ENCODE data around the gene DUSP6. TPM values are rescaled to one million over a fixed set of nuclear protein-coding genes. Genes with fewer than 3 reads are reported as not detected.

The DUSP6 gene, protein sequence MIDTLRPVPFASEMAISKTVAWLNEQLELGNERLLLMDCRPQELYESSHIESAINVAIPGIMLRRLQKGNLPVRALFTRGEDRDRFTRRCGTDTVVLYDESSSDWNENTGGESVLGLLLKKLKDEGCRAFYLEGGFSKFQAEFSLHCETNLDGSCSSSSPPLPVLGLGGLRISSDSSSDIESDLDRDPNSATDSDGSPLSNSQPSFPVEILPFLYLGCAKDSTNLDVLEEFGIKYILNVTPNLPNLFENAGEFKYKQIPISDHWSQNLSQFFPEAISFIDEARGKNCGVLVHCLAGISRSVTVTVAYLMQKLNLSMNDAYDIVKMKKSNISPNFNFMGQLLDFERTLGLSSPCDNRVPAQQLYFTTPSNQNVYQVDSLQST
- 108 and 115 TPM in 2 replicates for total RNA-seq

DNA sequence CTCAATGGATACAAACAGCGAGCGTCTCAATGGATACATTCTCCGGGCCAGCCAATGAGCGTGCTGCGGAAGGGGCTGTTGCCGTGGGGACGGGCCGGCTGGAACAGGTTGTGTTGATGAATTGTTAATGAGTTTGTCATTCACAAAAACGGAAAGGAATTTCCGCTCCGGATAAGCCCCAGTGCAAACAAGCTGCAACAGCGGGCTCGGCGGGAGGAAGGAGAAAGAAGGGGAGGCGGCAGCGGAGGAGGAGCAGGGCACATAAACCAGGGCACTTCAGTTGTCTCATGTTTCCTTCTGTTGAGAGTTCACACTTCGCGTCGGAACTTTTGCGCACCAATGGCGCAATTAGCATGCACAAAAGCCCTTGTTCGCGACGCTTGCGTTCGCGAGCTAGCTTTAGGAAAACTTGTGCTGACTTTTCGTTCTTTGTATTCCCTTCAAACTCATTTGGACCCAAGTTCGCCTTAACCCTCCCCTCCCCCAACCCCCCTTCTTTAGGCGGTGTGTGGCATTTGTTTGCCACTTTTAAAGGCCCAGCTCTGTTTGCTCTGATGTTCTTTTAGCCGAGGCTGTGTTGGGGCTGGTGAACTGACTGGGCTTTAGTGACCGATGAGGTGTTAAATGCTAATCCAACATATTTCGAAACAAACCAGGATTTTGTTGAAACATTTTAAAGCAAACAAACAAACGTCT lies at the start of gene DUSP6:
DUSP6 (minus strand) TSS at position 10 of the 696 bp plus-strand sequence. CDS start 462 bp downstream, outside the sequence.
- Mint-ChIP-seq H3K4me1 (ENCODE audit: low read depth) (peaks cover 46% of the 10 kb centered on the region), H3K9me3 (no peaks in the 10 kb centered on the region), H3K36me3 (ENCODE audit: low read depth) (peaks cover 35% of the 10 kb centered on the region), H3K4me3 (peak within 1 kb of the TSS; percentile 98), H3K27me3 (ENCODE audit: insufficient read depth) (peaks cover 3% of the 10 kb centered on the region), H3K27ac (peak within 1 kb of the TSS; percentile 97)
- DNase-seq (ENCODE audit: low spot score): peak; percentile 92
- intact Hi-C loops (cut with micrococcal nuclease): loop anchor here (1.0 to 5.0 kb wide), 15 partner anchors 18 to 1210 kb away; partner anchors contain the start of genes CEP290, POC1B and TMTC3

DNA sequence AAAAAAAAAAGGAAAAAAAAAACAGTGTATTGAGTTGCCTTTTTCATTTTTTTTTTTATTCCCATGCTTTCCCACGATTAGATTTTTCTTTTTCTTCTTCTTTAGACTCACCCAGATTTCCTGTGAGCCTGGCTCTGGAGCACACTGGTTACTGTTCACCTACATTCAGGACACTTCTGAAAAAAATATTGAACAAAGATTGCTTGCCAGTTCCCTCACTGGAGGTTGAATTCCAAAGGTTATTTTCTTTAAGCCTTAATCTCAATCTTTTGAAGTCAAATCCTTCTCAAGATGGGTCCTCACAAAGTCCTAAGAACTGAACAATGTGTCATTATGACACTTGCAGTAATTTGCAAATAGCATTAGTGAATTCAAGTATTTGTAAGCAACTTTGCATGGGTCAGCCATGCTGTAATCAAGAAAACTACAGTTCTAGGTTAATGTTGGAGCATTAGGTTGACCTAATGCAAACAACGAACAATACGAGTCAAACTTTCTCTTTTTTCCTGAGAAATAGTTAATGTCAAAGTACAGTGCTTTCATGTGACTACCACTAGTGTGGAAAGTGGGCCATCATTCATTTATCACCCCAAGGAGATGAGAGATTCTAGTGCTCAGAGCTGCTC lies 49.2 kb upstream of the DUSP6 start:
- Mint-ChIP-seq H3K4me1 (ENCODE audit: low read depth) (peaks cover 28% of the 10 kb centered on the region), H3K36me3 (ENCODE audit: low read depth) (peaks cover 8% of the 10 kb centered on the region), H3K27me3 (ENCODE audit: insufficient read depth) (no peaks in the 10 kb centered on the region), H3K4me3 (no peak overlapping the region), H3K27ac (no peak overlapping the region), H3K9me3 (no peaks in the 10 kb centered on the region)
- intact Hi-C loops (cut with micrococcal nuclease): no loop called here
- DNase-seq (ENCODE audit: low spot score): no peak

DNA sequence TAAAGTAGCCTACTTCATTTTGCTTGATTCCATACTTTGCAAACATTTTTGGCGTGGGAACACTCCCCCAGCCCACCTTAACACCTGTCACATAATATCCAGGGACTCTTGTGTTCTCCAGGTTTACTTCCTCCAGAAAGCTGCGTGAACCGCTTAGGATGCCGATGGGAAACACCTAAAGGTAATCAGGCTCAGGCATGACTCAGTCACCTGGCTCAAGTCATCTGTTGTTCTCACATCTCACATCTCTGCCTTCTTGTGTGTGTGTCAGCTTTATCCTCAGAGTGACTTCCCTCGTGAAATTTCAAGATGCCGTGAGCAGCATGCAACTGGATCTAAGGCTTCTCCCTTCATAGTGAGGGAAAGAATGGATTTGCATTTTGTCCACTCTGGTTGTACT lies 48.1 kb upstream of the DUSP6 start:
- Mint-ChIP-seq H3K36me3 (ENCODE audit: low read depth) (peaks cover 8% of the 10 kb centered on the region), H3K27me3 (ENCODE audit: insufficient read depth) (no peaks in the 10 kb centered on the region), H3K4me1 (ENCODE audit: low read depth) (peaks cover 28% of the 10 kb centered on the region), H3K4me3 (no peak overlapping the region), H3K27ac (peak overlapping the region; percentile 15), H3K9me3 (no peaks in the 10 kb centered on the region)
- DNase-seq (ENCODE audit: low spot score): no peak
- intact Hi-C loops (cut with micrococcal nuclease): no loop called here

DNA sequence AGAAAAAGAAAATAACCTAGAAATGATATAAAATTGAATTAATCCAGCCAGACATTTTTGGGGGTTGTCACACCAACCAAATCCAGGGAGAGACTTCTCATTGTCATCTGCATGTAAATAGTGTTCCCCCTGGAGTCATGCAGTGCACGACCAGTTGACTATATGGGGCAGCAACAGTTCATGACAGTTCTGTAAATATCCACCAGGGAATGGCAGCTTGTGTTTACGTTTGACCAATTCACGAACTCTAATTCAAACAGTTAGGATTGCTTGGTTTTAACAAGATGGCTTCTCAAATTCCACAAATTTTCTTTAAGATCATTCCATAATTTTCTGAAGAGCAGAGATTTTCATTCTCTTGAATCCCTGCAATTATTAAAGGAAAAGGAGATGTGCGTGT lies 43.4 kb upstream of the DUSP6 start:
- no peak for DNase-seq (ENCODE audit: low spot score)
- intact Hi-C loops (cut with micrococcal nuclease): no loop called here
- H3K27ac Mint-ChIP-seq: no peak overlapping the region
- H3K4me3 Mint-ChIP-seq: no peak overlapping the region
- H3K27me3 Mint-ChIP-seq (ENCODE audit: insufficient read depth): no peaks in the 10 kb centered on the region
- H3K36me3 Mint-ChIP-seq (ENCODE audit: low read depth): peaks cover 8% of the 10 kb centered on the region
- H3K4me1 Mint-ChIP-seq (ENCODE audit: low read depth): peaks cover 39% of the 10 kb centered on the region
- no peaks in the 10 kb centered on the region for H3K9me3 Mint-ChIP-seq

DNA sequence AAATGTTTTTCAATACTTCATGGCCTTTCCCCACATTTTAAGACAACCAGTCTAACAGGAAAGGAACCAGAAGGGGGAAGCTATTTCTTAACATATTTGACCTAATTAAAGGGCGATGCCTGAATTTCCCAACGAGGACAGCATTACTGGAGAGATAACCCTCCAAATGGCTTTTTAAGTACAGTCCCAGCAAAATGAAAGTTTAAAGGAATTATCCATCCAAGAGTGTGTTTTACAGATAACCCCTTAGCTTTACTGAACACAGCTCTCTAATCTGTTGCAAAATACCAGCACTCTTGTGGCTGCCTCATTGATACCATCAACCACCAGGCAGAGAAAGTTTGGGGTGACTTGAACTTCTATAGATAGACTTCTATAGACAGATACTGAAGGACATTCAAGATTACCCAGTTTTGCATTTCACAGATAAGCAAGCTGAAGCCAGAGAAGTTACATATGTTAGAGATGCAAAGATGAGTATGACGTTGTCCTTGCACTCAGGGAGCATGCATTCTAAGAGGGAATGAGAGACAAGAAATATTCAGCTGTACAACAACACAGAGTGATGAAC lies 41.3 kb upstream of the DUSP6 start:
- peaks cover 46% of the 10 kb centered on the region for H3K4me1 Mint-ChIP-seq (ENCODE audit: low read depth)
- no peak for DNase-seq (ENCODE audit: low spot score)
- no peak overlapping the region for H3K27ac Mint-ChIP-seq
- intact Hi-C loops (cut with micrococcal nuclease): loop anchor here (1.0 to 5.0 kb wide), 4 partner anchors 32 to 151 kb away; partner anchors contain the start of gene POC1B
- H3K27me3 Mint-ChIP-seq (ENCODE audit: insufficient read depth): no peaks in the 10 kb centered on the region
- H3K36me3 Mint-ChIP-seq (ENCODE audit: low read depth): peaks cover 8% of the 10 kb centered on the region
- no peak overlapping the region for H3K4me3 Mint-ChIP-seq
- H3K9me3 Mint-ChIP-seq: no peaks in the 10 kb centered on the region

DNA sequence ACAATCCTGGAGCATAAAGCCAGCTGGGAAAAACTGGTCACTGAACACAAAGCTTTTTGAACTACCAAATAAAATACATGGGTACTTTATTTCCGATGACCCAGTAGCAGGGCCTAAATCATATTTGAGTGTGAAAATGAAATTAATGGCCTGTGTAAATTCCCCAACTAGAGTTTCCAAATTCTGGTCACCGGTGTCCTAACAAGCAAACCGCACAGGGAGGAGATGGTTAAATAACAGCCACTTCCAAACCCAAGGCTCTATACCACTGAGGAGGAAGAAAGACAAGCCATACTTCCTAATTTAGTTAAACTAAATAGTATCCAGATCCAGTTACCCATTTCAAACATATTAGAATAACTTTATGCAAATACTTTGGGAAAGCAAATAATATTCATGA lies 40.1 kb upstream of the DUSP6 start:
- no peaks in the 10 kb centered on the region for H3K27me3 Mint-ChIP-seq (ENCODE audit: insufficient read depth)
- intact Hi-C loops (cut with micrococcal nuclease): loop anchor here (5.0 kb wide), 3 partner anchors 35 to 150 kb away; partner anchors contain the start of gene POC1B
- peaks cover 6% of the 10 kb centered on the region for H3K36me3 Mint-ChIP-seq (ENCODE audit: low read depth)
- no peak for DNase-seq (ENCODE audit: low spot score)
- H3K27ac Mint-ChIP-seq: no peak overlapping the region
- peaks cover 35% of the 10 kb centered on the region for H3K4me1 Mint-ChIP-seq (ENCODE audit: low read depth)
- H3K9me3 Mint-ChIP-seq: no peaks in the 10 kb centered on the region
- H3K4me3 Mint-ChIP-seq: no peak overlapping the region

DNA sequence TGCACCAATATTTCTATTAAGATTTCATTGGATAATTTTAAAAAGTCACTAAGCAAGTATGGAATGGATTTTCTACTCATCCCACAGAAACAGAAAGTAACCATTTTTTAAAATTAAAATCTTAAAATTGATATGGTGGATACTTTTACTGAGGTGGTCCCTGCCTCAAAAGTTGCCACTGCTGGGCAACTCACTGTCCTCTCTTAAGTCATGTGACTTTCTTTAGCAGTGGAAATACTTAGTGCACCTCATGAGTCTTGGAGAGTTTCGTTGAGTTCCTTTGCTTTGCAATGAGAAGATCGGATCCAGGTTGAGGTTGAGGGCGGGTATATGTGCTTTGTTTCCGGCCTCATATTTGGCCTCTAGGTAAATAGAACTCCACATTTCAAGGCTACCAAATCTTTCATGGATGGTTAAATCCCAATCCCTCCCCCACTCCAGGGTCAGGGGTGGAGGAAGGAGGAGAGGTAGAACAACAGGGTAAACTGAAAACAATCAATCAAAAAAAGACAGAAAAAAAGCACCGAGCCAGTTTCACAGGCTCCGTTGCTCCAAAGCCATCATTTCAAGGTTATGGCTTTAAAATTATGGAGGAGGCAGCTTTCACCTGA lies 39.5 kb upstream of the DUSP6 start:
- intact Hi-C loops (cut with micrococcal nuclease): loop anchor here (2.0 to 5.0 kb wide), 5 partner anchors 35 to 229 kb away; partner anchors contain the start of gene POC1B
- peaks cover 6% of the 10 kb centered on the region for H3K36me3 Mint-ChIP-seq (ENCODE audit: low read depth)
- DNase-seq (ENCODE audit: low spot score): no peak

DNA sequence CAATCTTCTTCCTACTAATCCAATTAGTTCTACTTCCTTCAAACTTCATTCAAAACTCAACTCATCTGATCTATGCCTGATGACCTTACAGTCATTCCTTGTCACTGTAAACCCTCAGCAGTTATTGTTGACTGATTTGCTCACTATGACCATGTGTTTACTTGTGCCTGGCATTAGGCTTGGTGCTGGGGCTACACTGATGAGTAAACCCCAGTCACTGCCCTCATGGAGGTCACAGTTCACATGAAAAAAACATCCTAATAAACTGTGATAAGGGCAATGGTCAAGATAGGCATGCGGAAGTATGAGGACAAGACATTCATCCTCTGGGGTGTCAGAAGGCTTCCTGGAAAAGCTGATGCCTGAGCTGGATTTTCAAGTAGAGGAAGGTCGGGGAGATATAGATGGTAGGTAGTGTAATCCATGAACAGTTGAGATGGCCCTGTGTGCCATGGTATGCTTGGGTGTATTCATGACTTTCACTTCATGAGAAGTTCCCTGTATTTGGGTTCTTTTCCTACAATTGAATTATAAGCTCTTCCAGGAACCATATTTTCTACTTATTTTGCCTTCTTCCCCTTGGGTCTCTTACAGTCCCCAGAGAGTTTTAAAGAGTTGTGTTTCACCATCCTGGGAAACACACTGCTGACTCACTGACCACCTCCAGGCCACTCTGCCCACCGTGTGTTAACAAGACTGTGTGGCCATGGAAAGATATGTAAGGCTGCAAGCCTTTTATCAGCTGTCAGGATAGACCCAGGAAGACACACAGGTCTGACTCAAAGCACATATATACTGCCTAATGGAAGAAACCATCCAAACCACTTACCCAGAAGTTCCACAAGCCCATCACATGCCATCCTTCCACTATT lies 38.7 kb upstream of the DUSP6 start:
- no peak for DNase-seq (ENCODE audit: low spot score)
- Mint-ChIP-seq H3K27me3 (ENCODE audit: insufficient read depth) (no peaks in the 10 kb centered on the region), H3K9me3 (no peaks in the 10 kb centered on the region), H3K27ac (peak overlapping the region; percentile 78), H3K4me1 (ENCODE audit: low read depth) (peaks cover 32% of the 10 kb centered on the region), H3K36me3 (ENCODE audit: low read depth) (peaks cover 6% of the 10 kb centered on the region), H3K4me3 (peak overlapping the region; percentile 31)
- intact Hi-C loops (cut with micrococcal nuclease): loop anchor here (1.0 to 5.0 kb wide), 7 partner anchors 16 to 228 kb away; partner anchors contain the start of gene POC1B

More for the DNA sequence above, 39.5 kb upstream of the DUSP6 start:
- Mint-ChIP-seq H3K9me3 (no peaks in the 10 kb centered on the region), H3K4me3 (no peak overlapping the region), H3K4me1 (ENCODE audit: low read depth) (peaks cover 32% of the 10 kb centered on the region), H3K27me3 (ENCODE audit: insufficient read depth) (no peaks in the 10 kb centered on the region), H3K27ac (peak overlapping the region; percentile 78)

DNA sequence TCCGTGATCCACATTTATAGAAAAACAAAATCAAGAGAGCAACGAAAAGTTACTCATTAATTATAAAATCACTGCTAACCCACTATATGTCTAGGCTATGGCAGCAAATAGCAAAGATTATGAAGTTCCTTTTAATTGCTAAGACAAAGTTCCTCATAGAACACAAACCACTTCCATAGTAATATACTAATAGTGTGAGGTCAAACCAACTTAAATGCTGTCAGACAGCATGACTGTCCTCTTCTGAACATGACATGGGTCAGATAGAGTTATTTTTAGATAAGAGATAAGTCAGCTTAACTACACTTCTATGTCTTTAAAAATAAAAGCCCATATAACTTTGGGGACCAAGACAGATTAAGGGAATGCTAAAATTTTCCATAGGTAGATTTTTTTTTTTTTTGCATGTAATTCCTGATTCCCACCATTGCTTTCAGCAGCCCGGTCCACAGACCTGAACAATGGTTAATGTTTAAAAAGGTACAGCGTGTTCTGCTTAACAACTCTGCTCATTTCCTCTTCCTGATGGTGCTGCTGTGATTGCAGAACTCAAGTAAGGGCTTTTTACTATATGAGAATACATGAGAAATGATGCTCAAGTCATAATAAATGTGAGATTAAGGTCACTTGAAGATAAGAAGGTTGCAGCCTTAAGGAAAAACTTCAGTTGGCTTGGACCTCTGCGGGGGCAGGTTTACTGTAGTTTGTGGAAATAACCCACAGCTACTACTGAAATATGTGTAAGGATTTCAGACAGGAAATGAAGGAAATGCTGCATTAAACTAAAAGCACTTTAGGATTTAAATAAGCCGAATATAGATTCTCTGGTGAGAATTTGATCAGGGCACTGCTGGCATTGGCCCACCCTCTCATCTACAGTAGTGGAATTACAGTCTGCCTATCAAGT lies 37.7 kb upstream of the DUSP6 start:
- Mint-ChIP-seq H3K27ac (peak overlapping the region; percentile 78), H3K4me3 (no peak overlapping the region), H3K4me1 (ENCODE audit: low read depth) (peaks cover 33% of the 10 kb centered on the region), H3K27me3 (ENCODE audit: insufficient read depth) (no peaks in the 10 kb centered on the region), H3K9me3 (no peaks in the 10 kb centered on the region), H3K36me3 (ENCODE audit: low read depth) (peaks cover 6% of the 10 kb centered on the region)
- intact Hi-C loops (cut with micrococcal nuclease): loop anchor here (1.0 to 5.0 kb wide), 7 partner anchors 15 to 227 kb away; partner anchors contain the start of gene POC1B
- DNase-seq (ENCODE audit: low spot score): no peak

DNA sequence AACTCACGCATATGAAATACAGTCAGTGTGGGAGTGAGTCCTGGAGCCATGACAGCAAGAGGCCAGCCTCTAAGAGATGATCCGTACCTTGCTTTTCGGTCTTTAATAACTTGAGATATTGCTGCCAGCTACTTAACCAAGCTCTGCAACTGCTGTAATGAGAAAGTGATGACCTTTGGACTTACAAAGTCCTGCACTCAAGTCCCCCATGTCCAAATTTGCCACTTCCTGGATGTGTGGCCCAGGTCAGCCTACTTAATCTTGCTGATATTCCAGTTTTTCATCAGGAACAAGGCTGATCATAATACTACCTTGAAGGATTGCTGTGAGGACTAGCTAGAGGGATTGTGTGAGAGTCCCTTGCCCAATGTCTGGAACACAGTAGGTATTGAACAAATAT lies 33.8 kb upstream of the DUSP6 start:
- H3K9me3 Mint-ChIP-seq: no peaks in the 10 kb centered on the region
- intact Hi-C loops (cut with micrococcal nuclease): no loop called here
- H3K27ac Mint-ChIP-seq: no peak overlapping the region
- H3K4me1 Mint-ChIP-seq (ENCODE audit: low read depth): peaks cover 37% of the 10 kb centered on the region
- no peak overlapping the region for H3K4me3 Mint-ChIP-seq
- no peak for DNase-seq (ENCODE audit: low spot score)
- no peaks in the 10 kb centered on the region for H3K36me3 Mint-ChIP-seq (ENCODE audit: low read depth)
- H3K27me3 Mint-ChIP-seq (ENCODE audit: insufficient read depth): no peaks in the 10 kb centered on the region

DNA sequence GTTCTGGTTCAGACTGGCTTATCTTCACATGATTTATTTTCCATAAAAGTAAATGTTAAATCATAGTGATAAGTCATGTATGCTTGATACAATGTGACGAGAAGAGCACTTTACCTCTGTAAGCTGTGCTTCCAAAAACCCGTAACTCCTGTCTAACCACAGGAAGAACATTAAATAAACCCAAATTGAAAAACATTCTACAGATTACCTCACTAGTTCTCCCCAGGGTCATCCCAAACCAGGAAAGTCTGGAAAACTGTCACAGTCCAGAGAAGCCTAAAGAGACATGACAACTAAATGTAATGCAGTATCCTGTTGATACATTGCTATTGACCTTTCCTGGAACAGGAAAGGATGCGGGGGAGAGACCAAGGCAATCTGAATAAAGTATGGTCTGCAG lies 32.5 kb upstream of the DUSP6 start:
- H3K27me3 Mint-ChIP-seq (ENCODE audit: insufficient read depth): peaks cover 2% of the 10 kb centered on the region
- no peaks in the 10 kb centered on the region for H3K9me3 Mint-ChIP-seq
- H3K27ac Mint-ChIP-seq: no peak overlapping the region
- no peaks in the 10 kb centered on the region for H3K36me3 Mint-ChIP-seq (ENCODE audit: low read depth)
- DNase-seq (ENCODE audit: low spot score): no peak
- no peak overlapping the region for H3K4me3 Mint-ChIP-seq
- peaks cover 24% of the 10 kb centered on the region for H3K4me1 Mint-ChIP-seq (ENCODE audit: low read depth)
- intact Hi-C loops (cut with micrococcal nuclease): loop anchor here (5.0 kb wide), 1 partner anchor 67 kb away; no protein-coding TSS in a partner anchor
